Measurements from ENCODE around the gene MYO9B. TPM values are rescaled to one million over a fixed set of nuclear protein-coding genes. Genes with fewer than 3 reads are reported as not detected.
A peak's percentile ranks its signal among the peaks of the same experiment; 100 is the strongest.

Gene MYO9B
- total RNA-seq, 1 donor from 2014 or later, result 35.6 TPM

DNA sequence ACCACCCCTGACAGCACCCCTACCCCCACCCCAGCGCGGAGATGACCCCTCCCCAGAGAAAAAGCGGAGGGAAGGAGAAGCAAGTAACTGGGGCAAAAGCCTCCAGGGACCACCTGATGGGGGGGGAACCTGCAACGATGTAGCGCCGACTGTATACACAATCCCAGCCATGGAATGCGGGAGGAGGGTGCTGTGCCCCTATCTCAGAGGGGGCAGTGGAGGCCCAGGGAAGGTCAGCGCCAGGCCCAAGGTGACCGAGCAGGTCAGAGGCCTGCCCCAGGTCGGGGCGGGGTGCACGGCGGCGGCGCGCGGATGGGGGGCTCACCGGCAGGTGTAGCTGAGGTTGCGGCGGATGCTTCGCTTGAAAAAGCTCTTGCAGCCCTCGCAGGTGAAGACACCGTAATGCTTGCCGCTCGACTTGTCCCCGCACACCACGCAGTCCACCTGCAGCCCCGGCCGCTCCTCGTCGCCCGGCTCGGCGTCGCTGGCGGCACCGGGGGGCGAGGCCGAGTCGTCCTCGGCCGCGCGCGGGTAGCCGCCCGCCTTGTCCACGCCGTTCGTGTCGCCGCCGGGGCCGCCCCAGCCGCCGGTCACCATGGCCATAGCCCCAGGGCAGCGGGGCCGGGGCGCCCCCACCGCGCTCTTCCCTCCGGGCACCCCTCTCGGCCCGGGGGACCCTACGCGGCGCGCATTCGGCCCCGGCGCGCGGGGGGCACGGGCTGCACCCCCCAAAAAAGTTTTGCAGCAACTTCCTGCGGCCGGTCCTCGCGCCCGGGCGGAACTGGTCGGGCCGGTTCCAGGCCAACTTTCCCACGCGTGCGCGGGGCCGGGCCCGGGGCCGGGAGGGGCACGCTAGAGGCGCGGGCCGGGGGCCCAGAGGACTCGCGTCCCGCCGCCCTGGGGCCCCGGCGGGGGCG is 169.3 kb downstream of the MYO9B start:
- intact Hi-C loops (cut with DNase I), result loop anchor here (10.0 kb wide), 1 partner anchor 110 kb away; no protein-coding TSS in a partner anchor
- no peak for DNase-seq (ENCODE audit: low spot score)

DNA sequence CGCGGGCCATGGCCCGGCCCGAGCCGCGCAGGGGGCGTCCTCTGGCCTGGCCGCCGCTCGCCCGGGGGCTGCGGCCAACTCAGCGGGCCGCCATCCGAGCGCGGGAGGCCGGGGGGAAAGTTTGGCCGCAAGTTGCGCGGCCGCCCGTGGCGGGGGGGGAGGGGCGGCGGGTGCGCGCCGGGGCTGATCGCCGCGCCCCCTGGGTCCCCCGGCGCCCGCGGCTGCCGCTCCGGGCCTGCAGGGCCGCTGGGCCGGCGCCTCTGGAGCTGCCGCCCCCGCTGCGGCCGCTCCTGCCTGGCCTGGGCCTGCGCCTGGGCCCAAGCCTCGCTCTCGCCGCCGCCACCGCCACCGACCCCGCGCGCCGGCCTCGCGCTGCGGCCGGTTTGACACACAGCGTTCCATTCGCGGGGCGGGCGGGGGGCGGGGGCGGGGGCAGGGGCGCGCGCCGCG is 170.0 kb downstream of the MYO9B start, which contains the start of gene NR2F6:
Gene NR2F6 (minus strand): TSS at position 385 of the 450 bp plus-strand sequence. CDS start 699 bp downstream, outside the sequence.
- intact Hi-C loops (cut with DNase I), result loop anchor here (10.0 kb wide), 1 partner anchor 111 kb away; no protein-coding TSS in a partner anchor
- DNase-seq (ENCODE audit: low spot score), result no peak

DNA sequence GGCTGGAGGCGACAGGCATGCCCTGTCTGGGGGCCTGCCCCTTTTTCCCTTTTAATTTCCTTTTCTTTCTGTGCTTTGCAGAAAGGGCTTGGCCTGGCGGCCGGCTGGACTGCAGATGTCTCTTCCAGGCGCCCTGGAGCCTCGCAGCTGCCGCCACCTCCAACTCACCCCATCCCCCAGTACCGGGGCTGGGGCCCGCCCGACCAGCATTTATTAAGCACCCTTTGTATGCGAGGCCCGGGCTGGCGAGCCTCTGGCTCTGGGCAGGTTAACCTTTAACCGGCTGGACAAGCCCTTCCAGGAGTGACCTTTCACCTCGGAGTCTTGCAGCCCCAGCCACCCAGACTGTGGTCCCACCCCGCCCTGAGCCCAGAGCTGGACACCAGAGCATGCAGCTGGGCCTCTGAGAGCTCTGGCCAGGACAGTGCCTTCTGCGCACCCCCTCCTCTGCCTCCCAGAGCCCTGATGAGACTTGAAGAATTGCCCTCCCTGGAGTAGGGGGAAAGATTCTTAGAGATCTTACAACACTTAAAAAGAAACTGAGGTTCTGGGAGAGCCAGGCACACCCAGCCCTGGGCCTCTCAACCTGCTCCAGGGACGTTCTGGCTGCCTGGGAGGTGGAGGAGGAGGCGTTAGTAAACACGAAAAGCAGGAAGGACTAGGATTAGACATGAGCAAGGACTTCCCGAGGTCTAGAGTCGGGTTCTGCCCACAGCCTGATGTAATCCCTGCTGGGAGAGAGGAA is 171.3 kb downstream of the MYO9B start:
- intact Hi-C loops (cut with DNase I), result loop anchor here (10.0 kb wide), 1 partner anchor 112 kb away; no protein-coding TSS in a partner anchor

DNA sequence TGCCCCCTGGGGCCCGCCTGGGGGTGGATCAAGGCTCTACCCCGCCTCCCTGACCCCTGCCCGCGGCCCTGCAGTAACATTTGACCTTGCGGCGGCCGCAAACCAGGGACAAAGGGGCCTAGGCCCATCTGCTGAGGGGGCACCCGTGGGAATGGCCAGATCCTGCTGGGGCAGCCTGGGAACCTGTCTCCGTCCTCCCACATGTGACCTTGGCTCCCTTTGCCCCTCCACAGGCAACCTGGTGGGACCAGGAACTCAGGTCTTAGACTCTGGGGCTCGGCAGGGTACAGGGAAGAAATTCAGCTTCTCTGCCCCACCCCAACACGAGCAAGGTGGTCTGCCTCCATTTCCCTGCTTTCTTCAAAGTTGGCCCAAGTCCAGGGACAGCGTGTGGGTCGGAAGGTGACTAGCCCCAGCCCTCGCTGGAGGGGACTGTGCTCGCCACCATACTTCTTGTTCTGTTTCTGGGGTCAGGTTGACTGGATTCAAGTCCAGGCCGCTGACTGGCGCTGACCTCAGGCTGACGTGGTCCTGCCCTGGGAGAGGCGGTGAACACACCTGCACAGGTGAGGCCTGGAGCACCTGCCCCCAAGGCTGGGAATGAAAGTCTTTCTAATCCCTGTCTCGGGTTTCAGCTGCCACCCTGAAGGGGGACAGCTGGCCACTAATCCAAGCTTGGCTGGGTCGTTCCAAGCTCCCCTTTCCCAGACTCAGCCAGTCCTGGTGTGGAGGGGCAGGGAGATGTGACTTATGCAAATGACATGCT is 172.6 kb downstream of the MYO9B start:
- no peak for DNase-seq (ENCODE audit: low spot score)
- intact Hi-C loops (cut with DNase I), result loop anchor here (10.0 kb wide), 1 partner anchor 113 kb away; no protein-coding TSS in a partner anchor

More for the DNA sequence above, 171.3 kb downstream of the MYO9B start:
- no peak for DNase-seq (ENCODE audit: low spot score)

DNA sequence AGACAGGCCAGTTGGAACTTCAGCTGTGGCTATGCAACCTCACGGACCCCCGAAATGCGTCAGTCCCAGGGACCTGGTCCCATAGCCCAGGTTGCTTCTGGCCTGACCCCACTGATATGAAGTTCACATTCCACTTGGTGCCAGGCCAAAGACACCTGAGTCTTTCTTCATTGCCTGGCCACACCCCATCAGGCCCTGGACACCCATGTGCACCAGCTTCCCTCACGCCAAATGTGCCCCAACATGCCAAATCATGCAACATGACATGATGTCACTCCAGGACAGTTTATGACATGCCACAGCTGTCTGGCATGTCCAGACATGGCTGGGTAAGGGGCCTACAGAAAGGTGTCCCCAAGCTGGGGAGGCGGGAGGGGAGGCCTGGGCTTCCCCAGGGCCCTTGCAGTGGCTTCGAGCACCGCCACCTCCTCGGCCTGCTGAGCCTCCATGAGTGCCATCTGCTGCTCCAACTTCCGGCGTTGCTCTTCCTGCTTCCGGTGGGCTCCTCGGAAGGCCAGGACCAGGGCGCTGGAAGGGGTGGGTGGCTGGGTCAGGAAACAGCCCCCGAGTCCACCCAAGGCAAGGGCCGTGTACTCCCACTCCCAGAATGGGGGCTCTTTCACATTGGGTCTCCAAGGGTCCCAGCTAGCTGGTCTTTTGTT is 174.4 kb downstream of the MYO9B start:
- intact Hi-C loops (cut with DNase I), result loop anchor here (10.0 kb wide), 1 partner anchor 115 kb away; no protein-coding TSS in a partner anchor
- DNase-seq (ENCODE audit: low spot score), result no peak

DNA sequence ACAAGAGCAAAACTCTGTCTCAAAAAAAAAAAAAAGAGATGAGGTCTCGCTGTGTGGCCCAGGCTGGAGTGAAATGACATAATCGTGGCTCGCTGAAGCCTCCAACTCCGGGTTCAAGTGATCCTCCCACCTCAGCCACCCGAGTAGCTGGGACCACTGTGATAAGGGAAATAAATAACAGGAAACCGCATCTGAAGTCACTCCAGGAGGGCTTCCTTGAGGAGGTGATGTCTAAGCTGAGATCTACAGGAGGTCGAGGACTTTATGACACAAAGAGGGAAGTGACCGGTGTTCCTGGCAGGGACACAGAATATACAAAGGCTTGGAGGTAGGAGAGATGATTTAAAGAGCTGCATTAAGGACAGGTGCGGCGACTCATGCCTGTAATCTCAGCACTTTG is 179.1 kb downstream of the MYO9B start:
- DNase-seq (ENCODE audit: low spot score), result no peak
- intact Hi-C loops (cut with DNase I), result no loop called here

DNA sequence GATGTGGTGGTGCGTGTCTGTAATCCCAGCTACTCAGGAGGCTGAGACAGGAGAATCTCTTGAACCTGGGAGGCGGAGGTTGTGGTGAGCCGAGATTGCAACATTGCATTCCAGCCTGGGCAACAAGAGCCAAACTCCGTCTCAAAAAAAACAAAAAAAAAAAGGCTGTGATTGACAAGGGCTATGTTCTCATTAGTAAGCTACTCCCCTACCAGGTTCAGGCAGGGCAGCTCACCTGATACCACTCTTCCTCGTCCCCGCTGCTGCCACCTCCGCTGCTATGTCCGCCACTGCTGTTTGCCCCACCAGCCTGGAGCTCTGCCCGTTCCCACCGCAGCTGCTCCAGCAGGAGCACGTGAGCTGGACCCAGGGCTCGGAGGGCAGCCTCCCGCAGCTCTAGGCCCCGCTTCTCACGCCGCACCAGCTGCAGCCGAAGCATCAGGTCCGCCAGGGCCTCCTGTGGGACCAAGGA is 179.6 kb downstream of the MYO9B start:
- intact Hi-C loops (cut with DNase I), result no loop called here
- DNase-seq (ENCODE audit: low spot score), result no peak

DNA sequence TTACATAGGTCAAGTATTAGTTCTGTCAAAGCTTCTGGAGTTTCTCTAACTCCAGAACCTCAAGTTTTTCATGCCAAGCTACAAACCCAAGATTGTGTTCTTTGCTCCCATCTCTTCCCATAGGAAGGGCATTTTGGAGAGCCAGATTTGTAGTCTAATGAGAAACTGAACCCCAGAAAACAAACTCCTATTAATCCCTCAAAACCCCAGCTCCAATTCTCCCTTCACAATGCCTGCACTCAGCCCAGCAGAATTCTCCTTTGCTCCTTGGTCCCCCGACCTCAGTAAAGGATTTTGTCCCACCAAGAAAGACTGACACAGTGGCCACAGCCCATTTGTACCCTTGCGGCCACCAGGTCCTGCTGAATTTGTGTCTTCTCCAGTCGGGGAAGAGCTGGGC is 180.6 kb downstream of the MYO9B start:
- intact Hi-C loops (cut with DNase I), result no loop called here
- no peak for DNase-seq (ENCODE audit: low spot score)

DNA sequence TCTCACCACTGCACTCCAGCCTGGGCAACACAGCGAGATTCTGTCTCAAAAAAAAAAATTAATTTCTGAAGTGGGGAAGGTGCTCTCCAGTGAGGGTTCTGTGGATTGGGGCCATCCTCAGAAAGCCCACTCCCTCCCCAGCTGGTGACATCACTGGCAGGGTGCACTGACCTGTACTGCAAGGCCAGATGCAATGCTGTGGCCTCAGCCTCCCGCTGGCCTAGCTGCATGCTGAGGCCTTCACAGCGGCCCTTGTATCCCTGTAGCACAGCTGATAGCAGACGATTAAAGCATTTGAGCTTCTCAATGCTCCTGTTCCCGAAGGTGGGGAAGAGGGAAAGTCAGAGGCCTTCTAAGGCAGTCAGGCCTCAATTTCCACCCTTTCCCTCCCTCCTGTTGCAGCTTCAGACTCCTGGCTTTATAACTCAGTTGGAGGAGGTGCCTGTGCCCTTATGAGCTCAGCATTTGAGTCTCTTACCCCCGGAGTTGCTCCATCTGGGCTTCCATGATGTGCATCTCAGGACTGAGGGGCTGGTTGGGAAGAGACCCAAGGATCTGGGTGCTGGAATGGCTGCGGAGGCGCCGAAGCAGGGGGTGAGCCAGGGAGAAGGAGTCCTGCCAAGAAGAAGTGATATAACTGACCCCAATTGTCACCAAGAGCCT is 183.7 kb downstream of the MYO9B start:
- no peak for DNase-seq (ENCODE audit: low spot score)
- intact Hi-C loops (cut with DNase I), result no loop called here

DNA sequence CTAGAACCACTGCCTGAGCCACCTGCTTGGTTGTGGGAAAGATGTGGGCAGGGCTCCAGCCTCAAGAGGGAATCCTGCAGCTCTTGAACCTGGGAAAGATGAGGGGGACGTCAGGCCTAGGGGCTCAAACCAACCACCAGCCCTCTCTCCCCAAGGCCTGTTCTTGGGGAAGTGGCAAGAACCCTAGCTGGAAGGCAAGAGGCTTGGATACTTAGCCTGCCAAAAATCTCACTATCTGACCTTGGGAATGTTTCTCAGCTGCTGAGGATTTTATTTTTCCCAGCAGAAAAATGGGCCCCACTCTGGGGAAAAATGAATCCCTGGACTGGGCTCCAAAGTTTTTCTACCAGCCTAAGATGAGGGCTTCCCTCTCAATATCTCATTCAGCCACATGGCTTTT is 184.4 kb downstream of the MYO9B start:
- intact Hi-C loops (cut with DNase I), result no loop called here
- no peak for DNase-seq (ENCODE audit: low spot score)

DNA sequence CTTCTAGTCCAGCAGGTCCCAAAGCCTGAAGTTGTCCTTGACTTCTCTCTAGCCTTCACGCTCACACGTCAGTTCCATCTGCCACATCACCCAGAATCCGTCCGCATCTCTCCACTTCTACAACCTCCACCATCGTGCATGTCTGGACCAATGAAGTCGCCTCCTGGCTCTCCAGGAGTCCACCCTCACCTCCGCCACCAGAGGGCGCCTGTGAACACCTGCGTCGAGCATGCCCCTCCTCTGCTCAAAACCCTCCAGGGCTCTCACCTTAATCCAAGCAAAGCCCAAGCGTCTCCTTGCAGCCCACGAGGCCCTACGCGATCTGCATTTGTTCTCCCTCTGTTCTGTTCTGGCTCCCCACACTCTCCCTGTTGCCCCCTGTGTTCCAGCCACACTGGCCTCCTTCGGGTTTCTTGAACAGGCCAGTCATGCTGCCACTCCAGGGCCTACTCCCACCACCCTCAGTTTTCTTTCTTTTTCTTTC is 185.3 kb downstream of the MYO9B start:
- intact Hi-C loops (cut with DNase I), result no loop called here
- DNase-seq (ENCODE audit: low spot score), result peak; percentile 90

DNA sequence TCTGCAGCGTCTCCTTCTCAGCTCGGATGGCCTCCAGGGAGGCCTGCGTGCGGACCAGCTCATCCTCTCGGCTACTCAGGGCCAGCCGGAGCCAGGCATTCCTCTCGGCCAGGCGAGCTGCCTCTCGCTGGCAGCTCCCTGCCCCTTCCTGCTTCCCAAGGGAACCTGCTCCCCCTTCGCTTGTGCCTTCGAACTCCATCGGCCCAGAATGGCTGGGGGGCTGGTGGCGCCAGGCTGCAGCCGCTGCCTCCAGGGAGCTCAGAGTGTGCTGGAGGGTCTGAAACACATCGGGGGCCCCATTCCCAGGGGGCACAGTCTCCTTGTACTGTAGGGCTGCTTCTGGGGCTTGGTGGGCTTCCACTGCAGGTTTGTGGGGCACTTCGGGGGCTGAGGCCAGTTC is 187.0 kb downstream of the MYO9B start:
- no peak for DNase-seq (ENCODE audit: low spot score)
- intact Hi-C loops (cut with DNase I), result no loop called here

Other genes with a start within 250 kb of the MYO9B start
- gene SIN3B, start 246.4 kb upstream of the MYO9B start, total RNA-seq, result 31.7 TPM
- gene F2RL3, start 186.8 kb upstream of the MYO9B start, total RNA-seq, result 0.70 TPM
- gene CPAMD8, start 49.0 kb upstream of the MYO9B start, total RNA-seq, result 7.1 TPM
- gene HAUS8, start 325 bp upstream of the MYO9B start, total RNA-seq, result 2.6 TPM
- gene USE1, start 139.6 kb downstream of the MYO9B start, total RNA-seq, result 29.1 TPM
- 18.8 TPM for gene OCEL1, start 150.4 kb downstream of the MYO9B start, total RNA-seq
- gene NR2F6, start 170.1 kb downstream of the MYO9B start, total RNA-seq, result 50.5 TPM
- 4.7 TPM for gene USHBP1, start 189.0 kb downstream of the MYO9B start, total RNA-seq
- gene BABAM1, start 191.7 kb downstream of the MYO9B start, total RNA-seq, result 70.5 TPM
- gene ANKLE1, start 206.1 kb downstream of the MYO9B start, total RNA-seq, result 0.30 TPM
- 8.6 TPM for gene ABHD8, start 227.6 kb downstream of the MYO9B start, total RNA-seq
- 136 TPM for gene MRPL34, start 230.1 kb downstream of the MYO9B start, total RNA-seq
- 38.8 TPM for gene DDA1, start 233.8 kb downstream of the MYO9B start, total RNA-seq

All from cardiac septum (tissue), 1 donor.